Stimulated activated CD8-positive, alpha-beta memory T cell treated with anti-CD3 and anti-CD28 coated beads, Interleukin-2, amount 100 ng/mL, for 1 hour (primary cell): ENCODE data around the gene PTPDC1.

Experiments used
- DNase-seq, 2 donors: peaks; one replicate each; pipeline ENCODE4 v3.0.0-alpha.2; 2020; ENCODE audit warnings: low read depth in 2 of 2

Gene PTPDC1

GRCh38 chr9:94084314-94084713, at the start of gene PTPDC1:
PTPDC1 (plus strand) TSS chr9:94084464; CDS start chr9:94084531, 67 bp downstream.
- DNase-seq: no peak

- no peak for DNase-seq
Measured at GRCh38 chr9:94034511-94034910, 49.8 kb upstream of the PTPDC1 start.

GRCh38 chr9:94039786-94040185, 44.5 kb upstream of the PTPDC1 start:
- no peak for DNase-seq

GRCh38 chr9:94042516-94043360, 41.5 kb upstream of the PTPDC1 start:
- DNase-seq: no peak

- no peak for DNase-seq
Measured at GRCh38 chr9:94054716-94055115, 29.5 kb upstream of the PTPDC1 start.

- no peak for DNase-seq
Measured at GRCh38 chr9:94056442-94056974, 27.8 kb upstream of the PTPDC1 start.

- no peak for DNase-seq
Measured at GRCh38 chr9:94057918-94058317, 26.3 kb upstream of the PTPDC1 start.

- DNase-seq: no peak
Measured at GRCh38 chr9:94061864-94062263, 22.4 kb upstream of the PTPDC1 start.

- DNase-seq: peak; percentile 41 to 56
Measured at GRCh38 chr9:94065535-94065961, 18.7 kb upstream of the PTPDC1 start.

- no peak for DNase-seq
Measured at GRCh38 chr9:94068257-94068656, 16.0 kb upstream of the PTPDC1 start.

- no peak for DNase-seq
Measured at GRCh38 chr9:94076557-94076956, 7.7 kb upstream of the PTPDC1 start.

GRCh38 chr9:94078086-94078485, 6.2 kb upstream of the PTPDC1 start:
- no peak for DNase-seq

- DNase-seq: no peak
Measured at GRCh38 chr9:94079236-94079635, 5.0 kb upstream of the PTPDC1 start.

- no peak for DNase-seq
Measured at GRCh38 chr9:94080249-94080648, 4.0 kb upstream of the PTPDC1 start.

- DNase-seq: no peak
Measured at GRCh38 chr9:94081435-94081834, 2.8 kb upstream of the PTPDC1 start.

GRCh38 chr9:94081864-94082463, 2.3 kb upstream of the PTPDC1 start:
- no peak for DNase-seq

GRCh38 chr9:94082553-94082952, 1.7 kb upstream of the PTPDC1 start:
- no peak for DNase-seq

GRCh38 chr9:94082956-94083355, 1.3 kb upstream of the PTPDC1 start:
- DNase-seq: no peak

GRCh38 chr9:94083384-94083783, 880 bp upstream of the PTPDC1 start:
- DNase-seq: no peak

GRCh38 chr9:94085062-94085639, 887 bp downstream of the PTPDC1 start:
- no peak for DNase-seq

GRCh38 chr9:94086486-94087345, 2.5 kb downstream of the PTPDC1 start:
- no peak for DNase-seq
